Chondrocyte (in vitro differentiated cells): ENCODE measurements around the gene HMX1. TPM values are rescaled to one million over a fixed set of nuclear protein-coding genes. Genes with fewer than 3 reads are reported as not detected.

Experiments used
- DNase-seq: peaks from one replicate; pipeline ENCODE4 v3.0.0; 2021; ENCODE audit warnings: mixed read lengths, low spot score
- H3K27ac Mint-ChIP-seq: one replicate; pipeline ENCODE4 v1.8.0; 2021; ENCODE audit warnings: mild to moderate bottlenecking, moderate library complexity, mixed read lengths; ENCODE audit not compliant: unreplicated experiment
- H3K27me3 Mint-ChIP-seq: 2 replicates; pipeline ENCODE4 v1.8.0; 2021; ENCODE audit warnings: low read depth, mixed read lengths
- H3K36me3 Mint-ChIP-seq: 2 replicates; pipeline ENCODE4 v1.8.0; 2021; ENCODE audit warnings: low read depth, mixed read lengths
- H3K4me1 Mint-ChIP-seq: 2 replicates; pipeline ENCODE4 v1.8.0; 2021; ENCODE audit warnings: low read depth, mild to moderate bottlenecking, mixed read lengths
- H3K4me3 Mint-ChIP-seq: one replicate; pipeline ENCODE4 v1.8.0; 2021; ENCODE audit warnings: mild to moderate bottlenecking, moderate library complexity, mixed read lengths; ENCODE audit not compliant: unreplicated experiment
- H3K9me3 Mint-ChIP-seq: 2 replicates; pipeline ENCODE4 v1.8.0; 2021; ENCODE audit warnings: low read depth, mixed read lengths
- CTCF ChIP-seq: fragments of 200-600 bp; sonication (generic); IDR thresholded peaks from 2 replicates; pipeline ENCODE4 v1.5.0; 2021; ENCODE audit warnings: antibody characterized with exemption, mild to moderate bottlenecking, moderate library complexity
- total RNA-seq: library from RNA; stranded (reverse); gene quantifications from 3 replicates; pipeline ENCODE4 v1.2.1, GENCODE V29; 2021

HMX1 gene
- total RNA-seq, 1 donor from 2014 or later: not detected

DNA sequence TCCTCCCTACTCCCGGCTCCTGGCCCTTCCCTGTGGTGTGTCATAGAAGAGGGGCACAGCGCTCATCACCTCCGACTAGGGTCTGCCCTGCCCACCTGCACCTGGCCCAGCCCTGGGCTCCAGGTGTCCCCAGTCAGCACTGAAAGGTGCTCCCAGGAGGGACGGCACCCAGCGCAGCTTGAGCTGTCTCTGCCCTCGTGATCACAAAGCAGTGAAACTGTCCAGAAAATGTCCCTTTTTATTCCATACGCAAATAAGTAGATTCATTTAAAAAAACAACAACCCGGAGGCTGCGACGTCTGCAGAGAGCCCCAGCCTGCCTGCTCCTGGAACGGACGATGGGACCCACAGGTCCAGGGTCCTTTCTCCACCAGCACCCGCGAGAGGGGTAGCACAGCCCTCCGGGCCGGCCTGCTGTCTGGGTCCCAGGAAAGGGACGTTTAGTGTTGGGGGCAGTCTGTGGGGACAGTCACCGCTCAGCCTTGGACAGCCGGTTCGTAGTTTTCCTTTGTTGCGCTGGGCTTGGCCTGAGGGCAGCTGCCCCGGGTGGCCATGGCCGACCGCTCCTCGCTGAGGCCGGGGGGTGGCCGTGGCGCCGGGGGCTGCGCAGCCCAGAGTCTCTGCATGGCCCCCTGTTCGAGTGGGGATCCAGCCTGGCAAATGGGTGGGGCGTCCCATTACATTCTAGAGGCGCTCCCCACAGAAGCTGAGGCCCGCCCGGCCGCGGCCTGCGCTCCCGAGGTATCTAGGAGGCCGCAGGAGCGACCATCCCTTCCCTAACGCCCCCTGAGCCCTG, 4.6 kb downstream of the HMX1 start:
- Mint-ChIP-seq H3K36me3 (no peaks in the 10 kb centered on the region), H3K27me3 (peaks cover 56% of the 10 kb centered on the region), H3K27ac (no peak overlapping the region), H3K4me3 (no peak overlapping the region), H3K4me1 (peaks cover 5% of the 10 kb centered on the region), H3K9me3 (no peaks in the 10 kb centered on the region)
- DNase-seq: no peak
- no peak for TF ChIP-seq CTCF

DNA sequence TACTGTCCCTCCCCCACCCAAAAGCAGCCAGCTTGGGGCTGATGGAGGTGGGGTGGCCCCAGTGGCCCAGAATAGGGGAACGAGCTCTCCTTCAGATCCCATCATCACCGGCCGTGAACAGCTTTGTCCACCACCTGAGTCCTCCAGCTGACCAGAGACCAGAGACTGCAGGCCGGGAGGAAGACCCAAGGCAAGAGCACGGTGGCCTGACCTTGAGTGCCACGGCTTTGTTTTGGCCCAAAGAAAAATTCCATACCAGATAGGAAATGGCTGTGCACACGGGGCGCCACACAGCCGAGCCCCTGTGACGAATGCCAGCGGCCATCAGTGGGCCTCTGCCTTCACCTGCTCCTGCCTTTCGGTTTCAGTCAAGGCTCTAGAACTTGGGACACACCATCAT, 5.2 kb downstream of the HMX1 start:
- no peaks in the 10 kb centered on the region for H3K9me3 Mint-ChIP-seq
- no peaks in the 10 kb centered on the region for H3K36me3 Mint-ChIP-seq
- DNase-seq: no peak
- no peak overlapping the region for H3K4me3 Mint-ChIP-seq
- no peak overlapping the region for H3K27ac Mint-ChIP-seq
- peaks cover 4% of the 10 kb centered on the region for H3K4me1 Mint-ChIP-seq
- TF ChIP-seq CTCF: no peak
- H3K27me3 Mint-ChIP-seq: peaks cover 58% of the 10 kb centered on the region

DNA sequence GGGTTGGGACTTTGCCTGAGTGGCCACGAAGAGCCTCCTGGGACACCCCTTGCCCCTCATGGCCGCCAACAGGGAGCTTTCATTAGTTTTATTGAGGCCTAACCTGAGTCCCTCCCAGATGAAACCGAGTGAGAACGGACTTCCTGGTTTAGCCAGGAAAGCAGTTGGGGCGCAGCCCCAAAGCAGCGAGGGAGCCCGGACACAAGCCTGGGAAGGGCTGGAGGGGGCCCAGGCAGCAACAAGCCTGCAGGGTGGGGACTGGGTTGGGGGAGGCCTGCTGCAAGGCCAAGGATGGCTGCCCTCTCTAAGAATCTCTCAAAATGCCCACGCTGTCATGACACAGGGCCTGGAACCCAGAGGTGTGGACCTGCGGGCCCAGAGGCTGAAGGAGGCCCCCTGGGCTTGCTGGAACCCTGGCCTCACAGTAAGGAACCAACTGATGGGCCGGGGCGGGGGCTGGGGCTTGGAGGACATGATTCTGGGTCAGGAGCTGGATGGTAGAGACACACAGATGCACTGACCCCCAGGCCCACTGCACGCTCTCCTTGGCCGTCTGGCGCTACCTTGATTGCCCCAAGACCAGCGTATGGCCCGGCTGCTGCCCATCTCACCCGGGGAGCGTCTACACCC, 5.8 kb downstream of the HMX1 start:
- Mint-ChIP-seq H3K4me1 (peaks cover 3% of the 10 kb centered on the region), H3K9me3 (no peaks in the 10 kb centered on the region), H3K36me3 (no peaks in the 10 kb centered on the region), H3K4me3 (no peak overlapping the region), H3K27ac (no peak overlapping the region), H3K27me3 (peaks cover 60% of the 10 kb centered on the region)
- no peak for DNase-seq
- no peak for TF ChIP-seq CTCF

DNA sequence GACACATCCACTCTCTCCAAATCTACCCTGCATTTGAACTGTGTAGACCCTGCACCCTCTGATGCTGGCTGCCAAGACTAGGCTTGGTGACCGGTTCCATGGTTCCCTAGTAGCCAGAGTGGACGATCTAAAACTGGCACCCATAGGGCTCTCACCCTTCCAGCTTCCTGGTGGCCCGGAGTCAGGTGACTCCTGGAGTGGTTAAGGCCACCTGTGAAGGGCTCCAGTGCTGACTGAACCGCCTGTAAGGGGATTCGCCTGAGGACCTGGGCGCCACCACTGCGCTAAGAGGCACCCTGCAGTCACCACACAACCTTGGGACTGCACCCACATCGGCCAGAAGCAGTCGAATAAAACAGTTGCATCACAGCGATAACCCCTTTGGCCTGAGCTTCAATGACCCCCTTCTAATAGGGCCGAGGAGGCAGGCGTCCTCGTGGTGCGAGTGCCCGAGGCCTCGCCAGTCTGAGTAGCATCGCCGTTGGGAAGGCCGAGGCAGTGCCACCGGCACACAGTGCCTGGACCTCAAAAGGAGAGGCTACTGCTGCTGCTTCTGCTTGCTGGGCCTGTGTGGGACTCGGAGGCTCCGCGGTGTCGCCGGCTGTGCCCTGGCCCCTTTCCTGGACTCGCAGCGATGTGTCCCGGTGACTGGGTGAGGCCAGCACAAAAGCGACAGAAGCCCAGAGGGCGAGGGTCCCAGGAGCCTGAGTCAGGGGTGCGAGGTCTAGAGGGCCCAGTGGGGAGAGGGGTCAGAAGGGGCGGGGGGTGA, 6.5 kb downstream of the HMX1 start:
- H3K27ac Mint-ChIP-seq: no peak overlapping the region
- peaks cover 60% of the 10 kb centered on the region for H3K27me3 Mint-ChIP-seq
- no peaks in the 10 kb centered on the region for H3K36me3 Mint-ChIP-seq
- H3K4me3 Mint-ChIP-seq: no peak overlapping the region
- no peaks in the 10 kb centered on the region for H3K9me3 Mint-ChIP-seq
- no peak for TF ChIP-seq CTCF
- DNase-seq: no peak
- peaks cover 2% of the 10 kb centered on the region for H3K4me1 Mint-ChIP-seq
